Superior temporal gyrus (tissue), 1 donor: ENCODE results near the gene SRL.
"Not testable (repeated sequence)": the region's sequence is repeated elsewhere in the genome, so short reads cannot be mapped to it uniquely, and the experiment has no call there.

Source experiments
- DNase-seq: peaks from one replicate; pipeline ENCODE4 v3.0.0-alpha.2; 2016; ENCODE audit errors: extremely low spot score

SRL gene

GRCh38 chr16:4166821-4167220, 75.1 kb downstream of the SRL start:
- no peak for DNase-seq

GRCh38 chr16:4160658-4161430, 81.0 kb downstream of the SRL start:
- DNase-seq: no peak

GRCh38 chr16:4159726-4160125, 82.2 kb downstream of the SRL start:
- no peak for DNase-seq

- DNase-seq: no peak
Measured at GRCh38 chr16:4158143-4159093, 83.5 kb downstream of the SRL start.

GRCh38 chr16:4157376-4157825, 84.5 kb downstream of the SRL start:
- DNase-seq: no peak

- DNase-seq: not testable (repeated sequence)
Measured at GRCh38 chr16:4156503-4156902, 85.4 kb downstream of the SRL start.

GRCh38 chr16:4153364-4153763, 88.5 kb downstream of the SRL start:
- not testable (repeated sequence) for DNase-seq

GRCh38 chr16:4152267-4152666, 89.6 kb downstream of the SRL start:
- DNase-seq: no peak

GRCh38 chr16:4147236-4147635, 94.6 kb downstream of the SRL start:
- DNase-seq: no peak

GRCh38 chr16:4142268-4142667, 99.6 kb downstream of the SRL start:
- DNase-seq: no peak

- DNase-seq: no peak
Measured at GRCh38 chr16:4141604-4142003, 100.3 kb downstream of the SRL start.

GRCh38 chr16:4140652-4141051, 101.2 kb downstream of the SRL start:
- no peak for DNase-seq

- DNase-seq: no peak
Measured at GRCh38 chr16:4139968-4140367, 101.9 kb downstream of the SRL start.
